Progenitor cell of endocrine pancreas (in vitro differentiated cells): ENCODE data around the gene CHD1. TPM values are rescaled to one million over a fixed set of nuclear protein-coding genes. Genes with fewer than 3 reads are reported as not detected.
A peak's percentile ranks its signal among the peaks of the same experiment; 100 is the strongest.

Source experiments
- DNase-seq: peaks from one replicate; pipeline ENCODE4 v3.0.0; 2021; ENCODE audit warnings: low spot score; ENCODE audit not compliant: unreplicated experiment
- H3K27ac Mint-ChIP-seq: 2 replicates; pipeline ENCODE4 v1.8.0; 2021; ENCODE audit warnings: mild to moderate bottlenecking, moderate library complexity, mixed read lengths
- H3K27me3 Mint-ChIP-seq: 2 replicates; pipeline ENCODE4 v1.8.0; 2021; ENCODE audit warnings: mixed read lengths
- H3K36me3 Mint-ChIP-seq: 2 replicates; pipeline ENCODE4 v1.8.0; 2022; ENCODE audit warnings: mixed read lengths; ENCODE audit not compliant: insufficient read depth
- H3K4me1 Mint-ChIP-seq: 2 replicates; pipeline ENCODE4 v1.8.0; 2021; ENCODE audit warnings: low read depth, mixed read lengths
- H3K4me3 Mint-ChIP-seq: 2 replicates; pipeline ENCODE4 v1.8.0; 2021; ENCODE audit warnings: low read depth, mild to moderate bottlenecking, moderate library complexity, mixed read lengths
- H3K9me3 Mint-ChIP-seq: 2 replicates; pipeline ENCODE4 v1.8.0; 2021; ENCODE audit warnings: low read depth, mixed read lengths
- total RNA-seq: library from RNA; stranded (reverse); gene quantifications from 2 replicates; pipeline ENCODE4 v1.2.1, GENCODE V29; 2021
- TF ChIP-seq, protein P1 (sequence below): fragments of 200-600 bp; sonication (generic); IDR thresholded peaks from one replicate; pipeline ENCODE4 v1.5.0; 2021; ENCODE audit warnings: antibody characterized with exemption, mild to moderate bottlenecking; ENCODE audit not compliant: unreplicated experiment

The CHD1 gene
- total RNA-seq, 1 donor from 2014 or later = 61.0 TPM

DNA sequence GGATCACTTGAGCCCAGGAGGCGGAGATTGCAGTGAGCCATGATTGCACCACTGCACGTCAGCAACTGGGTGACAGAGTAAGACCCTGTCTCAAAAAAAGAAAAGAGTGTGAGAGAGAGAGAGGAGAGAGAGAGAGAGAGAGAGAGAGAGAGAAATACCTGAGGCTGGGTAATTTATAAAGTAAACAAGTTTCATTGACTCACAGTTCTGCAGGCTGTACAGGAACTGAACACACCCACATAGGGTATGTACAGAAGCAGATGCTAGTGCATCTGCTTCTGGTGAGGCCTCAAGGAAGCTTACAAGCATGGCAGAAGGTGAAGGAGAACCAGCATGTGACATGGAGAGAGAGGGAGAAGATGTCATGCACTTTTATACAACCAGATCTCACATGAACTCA, 46.4 kb upstream of the CHD1 start:
- Mint-ChIP-seq H3K9me3 (no peaks in the 10 kb centered on the region), H3K27ac (peak overlapping the region; percentile 67), H3K4me3 (no peak overlapping the region), H3K36me3 (no peaks in the 10 kb centered on the region), H3K4me1 (no peaks in the 10 kb centered on the region), H3K27me3 (no peaks in the 10 kb centered on the region)
- TF ChIP-seq, protein P1, sequence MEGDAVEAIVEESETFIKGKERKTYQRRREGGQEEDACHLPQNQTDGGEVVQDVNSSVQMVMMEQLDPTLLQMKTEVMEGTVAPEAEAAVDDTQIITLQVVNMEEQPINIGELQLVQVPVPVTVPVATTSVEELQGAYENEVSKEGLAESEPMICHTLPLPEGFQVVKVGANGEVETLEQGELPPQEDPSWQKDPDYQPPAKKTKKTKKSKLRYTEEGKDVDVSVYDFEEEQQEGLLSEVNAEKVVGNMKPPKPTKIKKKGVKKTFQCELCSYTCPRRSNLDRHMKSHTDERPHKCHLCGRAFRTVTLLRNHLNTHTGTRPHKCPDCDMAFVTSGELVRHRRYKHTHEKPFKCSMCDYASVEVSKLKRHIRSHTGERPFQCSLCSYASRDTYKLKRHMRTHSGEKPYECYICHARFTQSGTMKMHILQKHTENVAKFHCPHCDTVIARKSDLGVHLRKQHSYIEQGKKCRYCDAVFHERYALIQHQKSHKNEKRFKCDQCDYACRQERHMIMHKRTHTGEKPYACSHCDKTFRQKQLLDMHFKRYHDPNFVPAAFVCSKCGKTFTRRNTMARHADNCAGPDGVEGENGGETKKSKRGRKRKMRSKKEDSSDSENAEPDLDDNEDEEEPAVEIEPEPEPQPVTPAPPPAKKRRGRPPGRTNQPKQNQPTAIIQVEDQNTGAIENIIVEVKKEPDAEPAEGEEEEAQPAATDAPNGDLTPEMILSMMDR = no peak
- no peak for DNase-seq

GRCh38 chr5:98969400-98969799, 40.6 kb upstream of the CHD1 start:
- Mint-ChIP-seq H3K27ac (no peak overlapping the region), H3K4me1 (no peaks in the 10 kb centered on the region), H3K27me3 (no peaks in the 10 kb centered on the region), H3K9me3 (peaks cover 13% of the 10 kb centered on the region), H3K36me3 (no peaks in the 10 kb centered on the region), H3K4me3 (no peak overlapping the region)
- no peak for DNase-seq
- TF ChIP-seq, protein P1 = no peak

- TF ChIP-seq, protein P1 = no peak
- no peak overlapping the region for H3K4me3 Mint-ChIP-seq
- H3K9me3 Mint-ChIP-seq = peaks cover 13% of the 10 kb centered on the region
- DNase-seq = no peak
- no peaks in the 10 kb centered on the region for H3K27me3 Mint-ChIP-seq
- H3K27ac Mint-ChIP-seq = no peak overlapping the region
- no peaks in the 10 kb centered on the region for H3K4me1 Mint-ChIP-seq
- H3K36me3 Mint-ChIP-seq = no peaks in the 10 kb centered on the region
These were observed 39.3 kb upstream of the CHD1 start for GRCh38 chr5:98968056-98968564.

DNA sequence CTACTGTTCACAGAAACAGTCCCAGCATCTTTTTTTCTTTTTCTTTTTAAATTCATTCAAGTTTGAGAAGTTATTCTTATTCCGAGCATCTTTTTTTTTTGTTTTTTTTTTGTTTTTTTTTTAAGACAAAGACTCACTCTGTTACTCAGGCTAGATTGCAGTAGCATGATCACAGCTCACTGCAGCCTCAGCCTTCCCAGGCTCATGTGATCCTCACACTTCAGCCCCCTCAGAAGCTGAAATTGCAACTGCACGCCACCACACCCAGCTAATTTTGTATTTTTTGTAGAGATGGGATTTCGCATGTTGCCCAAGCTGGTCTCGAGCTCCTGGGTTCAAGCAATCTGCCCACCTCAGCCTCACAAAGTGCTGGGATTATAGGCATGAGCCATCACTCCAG, 36.4 kb upstream of the CHD1 start:
- Mint-ChIP-seq H3K9me3 (peaks cover 13% of the 10 kb centered on the region), H3K27ac (no peak overlapping the region), H3K4me3 (no peak overlapping the region), H3K36me3 (no peaks in the 10 kb centered on the region), H3K4me1 (no peaks in the 10 kb centered on the region), H3K27me3 (no peaks in the 10 kb centered on the region)
- TF ChIP-seq, protein P1 = no peak
- DNase-seq = no peak

DNA sequence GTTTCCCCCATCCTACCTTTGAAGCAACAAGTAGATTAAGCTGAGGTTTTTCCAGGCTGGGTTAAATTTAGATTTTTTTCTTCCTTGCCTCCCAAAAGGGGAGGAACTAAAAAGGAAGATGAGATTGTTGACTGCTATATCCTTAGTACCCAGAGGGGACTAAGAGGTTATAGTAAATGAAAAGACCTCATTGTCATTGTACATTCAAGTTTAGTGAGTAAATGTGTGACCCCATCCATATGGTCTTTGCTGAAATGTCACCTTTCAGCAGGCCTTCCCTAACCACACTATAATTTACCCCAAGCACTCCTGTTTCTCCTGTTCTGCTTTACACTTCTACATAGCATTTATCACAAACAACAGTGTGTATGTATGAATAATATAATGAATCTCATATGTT, 35.8 kb upstream of the CHD1 start:
- Mint-ChIP-seq H3K9me3 (peaks cover 13% of the 10 kb centered on the region), H3K27ac (no peak overlapping the region), H3K27me3 (no peaks in the 10 kb centered on the region), H3K4me3 (no peak overlapping the region), H3K4me1 (no peaks in the 10 kb centered on the region), H3K36me3 (no peaks in the 10 kb centered on the region)
- DNase-seq = no peak
- TF ChIP-seq, protein P1 = no peak
